GM21717 (cell line): ENCODE results near the gene PRDX6.
"Not testable (repeated sequence)": the region's sequence is repeated elsewhere in the genome, so short reads cannot be mapped to it uniquely, and the experiment has no call there.

Source experiments
- ATAC-seq: cut with Tn5 transposase; IDR thresholded peaks from one replicate; pipeline ENCODE4 v1.9.1; 2021; ENCODE audit warnings: mild to moderate bottlenecking, moderate library complexity; ENCODE audit not compliant: unreplicated experiment

PRDX6 gene

DNA sequence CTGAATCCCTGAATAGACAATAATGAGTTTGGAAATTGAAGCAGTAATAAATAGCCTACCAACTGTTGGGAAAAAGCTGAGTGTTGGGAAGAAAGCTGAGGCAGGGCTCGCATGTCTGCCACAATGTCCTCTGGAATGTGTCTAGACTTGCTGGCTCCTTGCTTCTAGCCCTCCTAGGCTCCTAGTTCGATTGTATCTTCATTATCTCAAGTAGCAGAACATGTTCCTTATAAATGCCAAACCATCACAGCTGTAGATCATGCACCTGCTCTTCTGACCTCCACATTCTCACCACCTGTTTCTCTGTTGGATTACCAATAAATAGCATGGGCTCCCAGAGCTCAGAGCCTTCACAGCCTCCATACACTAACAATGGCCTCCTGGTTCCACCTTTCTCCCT, 12.9 kb upstream of the PRDX6 start:
- ATAC-seq = not testable (repeated sequence)

DNA sequence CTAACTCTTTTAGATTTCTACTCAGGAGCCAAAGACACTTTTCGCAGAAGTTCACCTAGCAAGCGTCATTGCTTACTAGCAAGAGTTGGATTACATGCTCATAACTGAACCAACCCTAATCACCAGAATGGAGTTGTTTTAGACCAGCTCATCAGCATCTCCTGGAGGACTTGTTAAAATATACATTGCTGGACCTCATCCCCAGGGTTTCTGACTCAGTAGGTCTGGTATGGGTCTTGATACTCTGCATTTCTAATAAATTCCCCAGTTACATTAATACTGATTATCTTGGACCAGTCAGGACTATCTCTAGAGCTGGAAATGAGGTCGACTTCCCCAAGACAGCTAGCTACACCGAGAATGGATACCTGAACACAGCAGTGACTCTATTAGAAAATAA, 9.7 kb upstream of the PRDX6 start:
- ATAC-seq = no peak

DNA sequence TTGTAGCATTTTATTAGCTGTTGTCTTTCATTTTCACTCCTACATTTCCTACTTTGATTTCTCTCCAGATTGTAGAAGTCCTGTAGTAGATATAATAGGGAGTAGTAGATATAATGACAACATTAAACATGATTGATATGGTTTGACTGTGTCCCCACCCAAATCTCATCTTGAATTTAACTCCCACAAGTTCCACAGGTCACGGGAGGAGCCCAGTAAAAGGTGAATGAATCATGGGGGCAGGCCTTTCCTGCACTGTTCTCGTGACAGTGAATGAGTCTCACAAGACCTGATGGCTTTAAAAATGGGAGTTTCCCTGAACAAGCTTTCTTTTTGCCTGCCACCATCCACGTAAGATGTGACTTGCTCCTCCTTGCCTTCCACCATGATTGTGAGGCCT, 7.5 kb upstream of the PRDX6 start:
- ATAC-seq = no peak

DNA sequence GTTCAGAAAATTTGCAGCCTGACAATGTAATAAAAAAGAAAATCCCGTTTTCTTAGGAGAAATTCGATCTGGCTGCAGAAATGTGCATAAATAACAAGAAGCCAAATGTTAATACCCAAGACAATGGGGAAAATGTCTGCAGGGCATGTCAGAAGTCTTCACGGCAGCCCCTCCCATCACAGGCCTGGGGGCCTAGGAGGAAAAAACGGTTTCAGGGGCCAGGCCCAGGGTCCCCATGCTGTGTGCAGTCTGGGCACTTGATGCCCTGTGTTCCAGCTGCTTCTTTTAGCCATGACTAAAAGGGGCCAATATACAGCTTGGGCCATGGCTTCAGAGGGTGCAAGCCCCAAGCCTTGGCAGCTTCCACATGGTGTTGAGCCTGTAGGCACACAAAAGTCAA, 6.5 kb upstream of the PRDX6 start:
- ATAC-seq = no peak

DNA sequence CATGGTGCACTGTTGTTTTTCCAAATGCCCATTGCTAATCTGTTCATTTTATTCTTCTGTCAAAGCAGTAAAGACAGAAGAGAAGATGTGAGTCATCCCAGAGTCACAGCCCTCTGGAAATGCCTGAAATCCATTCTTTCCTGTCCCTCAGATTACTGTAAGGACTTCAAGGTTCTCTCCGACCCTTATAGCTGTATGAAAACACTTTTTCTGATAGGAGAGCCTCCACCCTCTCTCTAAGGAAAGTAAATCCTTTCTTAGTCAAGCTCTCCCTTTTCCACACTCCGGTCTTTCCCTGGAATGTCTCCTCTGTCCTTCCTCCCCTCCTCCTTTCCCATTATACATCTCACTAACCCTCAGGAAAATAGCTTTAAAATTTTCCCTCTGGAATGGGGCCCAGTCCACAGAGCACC, 3.5 kb upstream of the PRDX6 start:
- no peak for ATAC-seq

DNA sequence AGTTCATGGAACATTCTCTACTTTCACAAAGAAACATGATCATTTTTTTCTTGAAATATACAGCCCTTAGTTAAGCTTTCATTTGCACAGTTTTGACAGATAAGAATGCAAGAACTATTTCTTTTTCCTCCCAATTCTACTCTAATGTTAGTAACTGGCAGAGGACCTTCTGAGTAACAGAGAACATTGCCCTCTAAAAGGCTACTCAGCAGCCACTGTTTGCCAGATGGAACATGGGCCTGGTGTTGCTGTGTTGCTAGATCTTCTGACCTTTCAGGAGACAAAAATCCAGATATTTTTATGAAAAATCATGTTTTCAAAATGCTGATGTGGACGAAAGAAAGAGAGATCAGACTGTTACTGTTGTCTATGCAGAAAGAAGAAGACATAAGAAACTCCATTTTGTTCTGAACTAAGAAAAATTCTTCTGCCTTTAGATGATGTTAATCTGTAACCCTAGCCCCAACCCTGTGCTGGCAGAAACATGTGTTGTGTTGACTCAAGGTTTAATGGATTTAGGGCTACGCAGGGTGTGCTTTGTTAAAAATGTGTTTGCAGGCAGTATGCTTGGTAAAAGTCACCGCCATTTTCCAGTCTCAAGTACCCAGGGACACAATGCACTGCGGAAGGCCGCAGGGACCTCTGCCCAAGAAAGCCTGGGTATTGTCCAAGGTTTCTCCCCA, 2.9 kb upstream of the PRDX6 start:
- no peak for ATAC-seq

DNA sequence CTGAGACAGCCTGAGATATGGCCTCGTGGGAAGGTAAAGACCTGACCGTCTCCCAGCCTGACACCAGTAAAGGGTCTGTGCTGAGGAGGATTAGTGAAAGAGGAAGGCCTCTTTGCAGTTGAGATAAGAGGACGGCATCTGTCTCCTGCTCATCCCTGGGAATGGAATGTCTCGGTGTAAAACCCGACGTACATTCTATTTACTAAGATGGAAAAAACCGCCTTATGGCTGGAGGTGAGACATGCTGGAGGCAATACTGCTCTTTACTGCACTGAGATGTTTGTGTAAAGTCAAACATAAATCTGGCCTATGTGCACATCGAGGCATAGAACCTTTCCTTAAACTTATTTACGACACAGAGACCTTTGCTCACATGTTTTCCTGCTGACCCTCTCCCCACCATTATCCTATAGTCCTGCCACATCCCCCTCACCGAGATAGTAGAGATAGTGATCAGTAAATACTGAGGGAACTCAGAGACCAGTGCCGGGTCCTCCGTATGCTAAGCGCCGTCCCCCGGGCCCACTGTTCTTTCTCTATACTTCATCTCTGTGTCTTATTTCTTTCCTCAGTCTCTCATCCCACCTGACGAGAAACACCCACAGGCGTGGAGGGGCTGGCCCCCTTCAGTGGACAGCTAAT, 2.2 kb upstream of the PRDX6 start:
- ATAC-seq = not testable (repeated sequence)

DNA sequence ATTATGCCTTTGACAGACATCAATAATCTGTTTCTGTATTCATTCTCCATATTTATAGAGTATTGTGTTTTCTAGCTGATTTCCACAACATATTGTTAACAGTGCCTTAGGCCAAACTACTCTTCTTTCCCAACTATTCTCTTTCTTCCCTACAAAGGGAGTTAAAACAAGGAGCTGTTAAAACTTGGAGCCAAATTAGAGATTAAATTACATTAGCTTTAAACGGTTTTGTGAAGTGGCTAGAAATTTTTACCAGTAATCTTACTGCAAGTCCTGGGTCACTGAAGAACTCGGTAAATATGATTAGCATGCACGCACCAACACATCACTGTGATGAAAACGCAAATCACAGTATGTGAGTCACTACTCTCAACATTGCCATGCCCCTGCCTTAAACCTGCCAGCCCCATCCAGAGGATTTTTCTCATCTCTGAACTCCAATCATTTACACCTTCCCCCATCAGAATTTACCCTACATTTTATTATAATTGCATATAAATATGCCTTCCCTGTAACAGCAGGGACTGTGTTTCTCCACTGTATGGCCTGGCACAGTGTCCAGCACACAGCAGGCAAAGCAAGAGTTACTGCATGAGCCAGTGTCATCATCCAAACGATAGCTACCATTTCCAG, 1.5 kb upstream of the PRDX6 start:
- no peak for ATAC-seq

DNA sequence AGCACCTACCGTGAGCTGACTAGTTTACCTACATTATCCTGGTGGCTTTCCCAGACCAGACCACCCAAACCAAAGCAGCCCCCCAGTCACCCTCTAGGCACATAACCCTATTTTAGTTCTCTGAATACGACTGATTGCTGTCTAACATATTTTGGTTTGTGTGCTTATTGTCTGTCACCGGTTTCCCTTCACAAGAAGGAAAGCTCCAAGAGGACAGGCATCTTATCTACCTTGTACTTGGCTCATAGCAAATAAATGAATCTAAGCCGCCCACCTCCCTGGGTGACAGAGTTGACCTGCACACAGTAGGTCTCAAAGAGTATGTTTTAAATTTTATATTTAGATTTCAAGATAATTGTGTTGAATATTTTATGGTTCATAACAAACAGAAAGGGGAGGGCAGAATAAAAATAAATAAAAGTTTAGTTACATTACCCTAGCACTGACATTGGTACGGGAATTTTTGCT, 904 bp upstream of the PRDX6 start:
- ATAC-seq = no peak

DNA sequence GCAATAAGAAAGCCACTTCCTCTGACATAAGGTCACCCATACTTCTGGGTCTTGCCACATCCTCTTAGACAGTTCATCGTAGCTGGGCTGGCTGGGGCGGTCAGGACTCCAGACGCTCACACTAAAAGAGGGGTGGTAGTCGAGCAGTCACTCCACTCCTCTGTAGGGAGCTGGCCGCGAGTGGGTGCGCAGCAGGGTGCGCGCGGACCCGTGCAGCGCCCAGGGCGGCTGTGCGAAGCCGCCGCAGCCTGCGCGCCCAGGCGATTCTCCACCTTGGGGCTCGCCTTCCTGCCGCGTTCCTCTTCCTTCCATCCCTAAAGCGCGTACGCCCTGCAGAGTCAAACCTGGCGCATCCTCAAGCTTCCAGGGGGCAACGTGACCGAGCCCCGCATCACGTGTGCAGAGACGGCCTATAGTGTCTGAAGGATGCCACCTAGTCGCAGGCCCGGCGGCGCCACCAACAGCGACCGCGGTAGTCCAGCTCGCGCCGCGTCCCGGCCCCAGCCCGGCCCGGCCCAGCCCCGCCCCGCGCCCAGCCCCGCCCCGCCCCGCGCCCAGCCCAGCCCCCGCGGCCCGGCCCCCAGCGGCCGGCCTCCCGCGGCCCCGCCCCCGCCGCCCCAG, 360 bp upstream of the PRDX6 start:
- peak; percentile 97 for ATAC-seq

DNA sequence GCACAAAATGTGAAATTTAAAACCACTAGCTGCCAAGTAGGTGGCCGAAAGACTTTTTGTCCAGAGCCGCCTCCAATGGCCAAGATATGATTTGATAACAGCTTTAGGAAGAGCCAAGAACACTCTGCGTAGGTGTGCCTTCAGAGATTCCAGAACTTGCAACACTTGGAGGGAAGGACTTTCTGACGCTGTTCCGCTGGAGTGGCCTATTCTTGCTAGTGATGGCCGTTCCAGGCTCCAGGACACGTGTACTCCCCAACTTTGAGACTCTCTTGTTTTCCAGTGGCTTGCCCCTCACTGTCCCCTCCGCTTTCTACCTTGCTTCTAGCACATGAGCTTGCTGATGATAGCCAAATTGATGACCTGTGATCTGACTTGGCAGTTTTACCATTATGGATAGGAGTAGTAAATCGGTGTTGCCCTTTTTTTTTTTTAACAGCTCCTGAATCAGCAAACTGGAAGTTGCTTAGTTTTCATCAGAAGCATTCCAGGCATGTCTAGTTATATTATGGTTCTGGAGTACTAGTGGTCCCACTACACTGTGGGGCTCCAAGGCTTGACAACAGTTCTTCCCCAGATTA, 1.0 kb downstream of the PRDX6 start:
- ATAC-seq = no peak

DNA sequence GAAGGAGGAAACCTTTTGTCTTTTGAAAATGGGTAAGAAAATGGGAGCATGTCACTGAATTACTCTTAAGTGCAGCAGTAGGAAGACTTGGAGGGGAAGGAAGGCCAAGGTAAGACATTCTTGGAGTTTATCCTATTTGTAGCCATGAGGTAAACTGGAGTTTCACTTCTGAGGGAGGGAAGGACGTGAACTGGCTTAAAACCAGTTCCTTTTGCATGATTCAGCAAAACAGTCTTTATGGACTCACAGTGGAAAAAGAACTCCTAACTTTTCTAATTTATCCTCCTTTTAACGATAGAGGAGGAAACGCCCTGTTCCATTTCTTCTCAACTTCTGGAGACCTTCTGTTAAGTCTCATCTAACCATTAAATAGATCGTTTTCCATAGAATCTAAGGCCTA, 2.5 kb downstream of the PRDX6 start:
- no peak for ATAC-seq

DNA sequence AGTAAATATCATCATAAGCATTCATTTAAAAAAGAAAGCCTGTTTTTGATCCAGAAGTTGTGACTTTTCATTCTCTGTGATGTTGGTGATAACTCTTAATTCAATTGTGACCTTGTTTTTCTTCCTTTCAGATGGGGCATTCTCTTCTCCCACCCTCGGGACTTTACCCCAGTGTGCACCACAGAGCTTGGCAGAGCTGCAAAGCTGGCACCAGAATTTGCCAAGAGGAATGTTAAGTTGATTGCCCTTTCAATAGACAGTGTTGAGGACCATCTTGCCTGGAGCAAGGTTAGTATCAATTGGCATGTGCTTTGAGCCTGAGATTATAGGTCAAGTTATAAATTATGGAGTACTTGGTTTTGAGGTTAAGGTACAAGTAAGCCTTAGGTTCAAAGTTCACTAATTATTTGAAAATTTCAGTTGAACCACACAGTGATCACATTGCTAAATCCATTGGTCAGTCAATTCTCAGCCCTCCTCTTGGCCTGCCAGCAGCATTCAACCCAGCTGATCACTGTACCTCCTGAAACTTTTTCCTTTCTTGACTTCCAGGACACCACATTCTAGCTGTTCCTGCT, 4.1 kb downstream of the PRDX6 start:
- ATAC-seq = no peak

DNA sequence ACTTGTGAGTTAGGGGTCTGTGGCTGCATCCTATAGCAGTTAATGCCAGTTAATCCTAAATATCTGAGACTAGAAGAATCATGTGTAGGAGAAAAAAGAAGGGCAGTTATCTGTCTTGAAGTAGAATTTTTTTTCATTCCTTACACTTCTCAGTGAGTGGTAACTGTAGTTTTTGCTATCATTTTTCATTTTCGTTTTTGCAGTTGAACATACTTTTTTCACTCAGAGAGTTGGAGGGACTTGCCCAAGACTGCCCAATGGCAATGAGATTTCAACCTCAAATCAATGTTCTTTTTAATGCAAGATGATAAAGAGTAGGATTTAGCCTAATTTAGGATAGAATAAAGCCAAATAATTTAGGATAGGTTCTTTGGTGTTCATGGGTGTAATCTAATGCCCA, 5.5 kb downstream of the PRDX6 start:
- ATAC-seq = no peak

DNA sequence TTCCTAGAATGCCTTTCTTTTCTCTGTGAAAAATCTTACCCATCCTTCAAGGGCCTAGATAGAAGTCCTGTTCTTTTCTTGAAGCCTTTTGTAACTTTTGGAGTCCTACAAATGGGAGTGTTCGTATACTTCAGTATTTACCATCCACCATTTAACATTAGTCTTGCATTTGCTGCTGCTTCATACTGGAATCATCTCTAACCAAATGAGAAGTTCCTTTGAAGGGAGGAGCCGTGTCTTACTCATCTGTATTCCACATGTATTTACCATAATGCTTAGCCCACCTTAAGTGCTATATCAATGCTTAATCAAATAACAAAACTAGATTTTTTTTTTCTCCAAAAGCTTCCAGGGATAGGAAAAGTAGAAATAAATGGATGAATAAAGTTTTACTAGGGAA, 7.1 kb downstream of the PRDX6 start:
- no peak for ATAC-seq

DNA sequence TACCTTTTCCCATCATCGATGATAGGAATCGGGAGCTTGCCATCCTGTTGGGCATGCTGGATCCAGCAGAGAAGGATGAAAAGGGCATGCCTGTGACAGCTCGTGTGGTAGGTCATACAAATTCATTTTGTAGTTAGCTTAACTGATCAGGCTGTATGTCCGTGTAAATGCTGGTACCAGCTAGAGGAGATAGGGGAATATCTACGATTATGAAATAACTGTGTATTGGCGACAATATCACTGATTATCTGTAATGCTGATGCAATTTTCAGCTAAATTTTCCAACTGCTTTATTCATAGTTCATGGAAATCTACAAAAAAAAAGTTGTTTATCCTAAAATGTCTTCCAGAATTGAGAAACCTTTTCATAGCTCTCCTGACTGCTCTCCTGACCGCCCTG, 8.3 kb downstream of the PRDX6 start:
- ATAC-seq = no peak

DNA sequence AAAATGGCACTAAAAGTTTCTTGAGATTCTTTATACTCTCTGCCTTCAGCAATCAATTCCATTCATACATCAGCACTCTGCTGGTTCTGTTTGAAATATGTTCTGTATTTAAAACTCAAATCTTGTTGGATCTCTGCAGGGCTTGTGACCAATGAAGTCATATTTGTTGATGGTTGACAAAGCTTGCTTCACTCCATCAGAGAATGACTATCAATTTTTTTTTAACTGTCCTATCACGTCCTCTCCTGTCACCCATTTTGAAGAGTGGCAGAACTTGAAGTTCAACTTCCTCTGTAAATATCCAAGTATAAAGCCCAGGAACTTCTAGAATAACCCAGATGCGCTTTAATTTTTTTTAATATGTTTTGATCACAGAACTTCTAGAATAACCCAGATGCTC, 10.9 kb downstream of the PRDX6 start:
- no peak for ATAC-seq

DNA sequence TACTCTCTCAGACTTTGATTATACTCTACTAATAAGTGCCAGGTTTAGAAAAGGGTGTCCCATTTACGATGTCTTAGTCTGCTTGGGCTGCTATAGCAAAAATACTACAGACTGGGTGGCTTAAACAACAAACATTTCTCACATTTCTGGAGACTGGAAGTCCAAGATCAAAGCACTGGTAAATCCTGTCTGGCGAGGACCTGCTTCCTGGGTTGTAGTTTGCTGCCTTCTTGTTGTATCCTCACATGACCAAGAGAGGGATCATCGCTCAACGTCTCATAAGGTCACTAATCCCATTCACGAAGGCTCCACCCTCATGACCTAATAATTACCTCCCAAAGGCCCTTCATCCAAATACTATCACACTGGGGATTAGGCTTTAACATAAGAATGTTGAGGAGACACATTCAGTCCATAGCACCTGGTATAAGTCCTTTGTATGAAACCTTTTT, 12.0 kb downstream of the PRDX6 start:
- ATAC-seq = no peak

DNA sequence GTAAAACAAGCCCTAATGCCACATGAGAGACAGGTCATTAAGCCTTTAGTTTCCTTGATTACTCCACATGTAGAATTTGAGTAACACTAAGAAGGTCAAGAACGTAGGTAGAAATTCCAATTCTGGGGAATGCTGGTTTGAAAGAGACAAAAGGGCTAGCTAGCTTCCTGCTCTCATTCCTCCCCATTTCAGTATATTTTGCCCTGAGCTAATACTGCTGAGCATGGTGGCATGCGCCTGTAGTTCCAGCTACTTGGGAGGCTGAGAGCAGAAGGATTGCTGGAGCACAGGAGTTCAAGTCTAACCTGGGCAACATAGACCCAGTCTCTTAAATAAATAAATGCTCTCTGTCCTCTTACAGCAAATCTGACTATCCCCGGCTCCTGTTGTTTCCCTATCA, 12.8 kb downstream of the PRDX6 start:
- no peak for ATAC-seq

DNA sequence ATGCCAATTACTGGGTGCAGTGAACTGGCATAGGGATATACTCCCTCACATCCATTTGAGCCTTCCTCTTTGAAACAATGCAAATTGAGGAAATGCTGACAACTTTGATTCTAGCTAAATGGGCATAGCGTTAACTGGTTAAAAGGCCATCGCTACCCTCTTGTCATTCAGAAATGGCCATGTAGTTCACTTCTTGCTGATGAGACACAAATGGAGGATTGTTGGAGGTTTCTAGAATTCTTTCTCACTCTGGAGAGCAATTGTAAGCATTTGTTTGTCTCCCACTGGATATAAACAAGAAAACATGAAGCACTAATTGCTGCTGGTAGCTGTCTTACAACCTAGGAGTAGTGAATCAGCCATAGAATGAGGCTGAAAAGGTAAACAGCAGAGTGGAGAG, 14.4 kb downstream of the PRDX6 start:
- no peak for ATAC-seq

DNA sequence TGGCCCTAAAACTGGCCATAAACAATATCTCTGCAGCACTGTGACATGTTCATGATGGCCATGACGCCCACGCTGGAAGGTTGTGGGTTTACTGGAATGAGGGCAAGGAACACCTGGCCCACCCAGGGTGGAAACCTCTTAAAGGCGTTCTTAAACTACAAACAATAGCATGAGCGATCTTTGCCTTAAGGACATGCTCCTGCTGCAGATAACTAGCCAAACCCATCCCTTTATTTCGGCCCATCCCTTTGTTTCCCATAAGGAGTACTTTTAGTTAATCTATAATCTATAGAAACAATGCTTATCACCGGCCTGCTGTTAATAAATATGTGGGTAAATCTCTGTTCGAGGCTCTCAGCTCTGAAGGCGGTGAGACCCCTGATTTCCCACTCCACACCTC, 16.0 kb downstream of the PRDX6 start:
- ATAC-seq = not testable (repeated sequence)
